ENCODE results near the gene DIDO1.

DNA sequence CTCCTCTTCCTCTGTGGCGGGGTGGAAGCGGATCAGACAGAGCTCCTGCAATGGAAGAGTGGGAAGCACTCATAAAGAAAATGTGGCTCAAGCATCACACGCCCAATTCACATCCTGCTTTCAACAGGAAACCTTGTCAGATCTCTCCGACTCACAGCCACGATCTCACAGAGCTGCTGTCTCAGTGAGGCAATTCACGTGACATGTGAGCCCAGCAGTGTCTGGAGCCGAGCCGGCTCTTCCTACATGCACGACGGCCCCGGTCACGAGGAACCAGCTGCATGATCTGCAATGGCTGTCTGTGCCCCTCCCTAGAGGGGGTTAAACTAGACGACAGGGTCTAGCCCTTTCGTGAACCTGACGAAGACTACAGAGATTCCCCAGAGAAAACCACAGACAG, 35.2 kb downstream of the DIDO1 start:
- TF ChIP-seq, protein P1, sequence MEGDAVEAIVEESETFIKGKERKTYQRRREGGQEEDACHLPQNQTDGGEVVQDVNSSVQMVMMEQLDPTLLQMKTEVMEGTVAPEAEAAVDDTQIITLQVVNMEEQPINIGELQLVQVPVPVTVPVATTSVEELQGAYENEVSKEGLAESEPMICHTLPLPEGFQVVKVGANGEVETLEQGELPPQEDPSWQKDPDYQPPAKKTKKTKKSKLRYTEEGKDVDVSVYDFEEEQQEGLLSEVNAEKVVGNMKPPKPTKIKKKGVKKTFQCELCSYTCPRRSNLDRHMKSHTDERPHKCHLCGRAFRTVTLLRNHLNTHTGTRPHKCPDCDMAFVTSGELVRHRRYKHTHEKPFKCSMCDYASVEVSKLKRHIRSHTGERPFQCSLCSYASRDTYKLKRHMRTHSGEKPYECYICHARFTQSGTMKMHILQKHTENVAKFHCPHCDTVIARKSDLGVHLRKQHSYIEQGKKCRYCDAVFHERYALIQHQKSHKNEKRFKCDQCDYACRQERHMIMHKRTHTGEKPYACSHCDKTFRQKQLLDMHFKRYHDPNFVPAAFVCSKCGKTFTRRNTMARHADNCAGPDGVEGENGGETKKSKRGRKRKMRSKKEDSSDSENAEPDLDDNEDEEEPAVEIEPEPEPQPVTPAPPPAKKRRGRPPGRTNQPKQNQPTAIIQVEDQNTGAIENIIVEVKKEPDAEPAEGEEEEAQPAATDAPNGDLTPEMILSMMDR (IDR thresholded peaks at IDR 0.05; ENCODE audit: low read length) = no peak
- TF ChIP-seq EZH2 (optimal IDR thresholded peaks at IDR 0.05; ENCODE audit: low read depth, low read length) (no peak), EZH2phosphoT487 (IDR thresholded peaks at IDR 0.05; ENCODE audit: low read length) (no peak)
